Suprapubic skin (tissue), 4 donors: ENCODE data around the gene RUNX1.

Source experiments
- EP300 ChIP-seq: sonication (generic); formaldehyde crosslinking; IDR thresholded peaks from one replicate; pipeline ENCODE4 v1.6.1; 2017; ENCODE audit warnings: antibody characterized with exemption
- POLR2A ChIP-seq, 2 donors: fragments of 450-650 bp; IDR thresholded peaks; one replicate each; pipeline ENCODE4 v1.6.1; 2017; ENCODE audit warnings: antibody characterized with exemption in 2 of 2, mild to moderate bottlenecking in 2 of 2, moderate library complexity in 2 of 2
- POLR2AphosphoS5 ChIP-seq, 3 donors: sonication (generic); formaldehyde crosslinking; IDR thresholded peaks; one replicate each; pipeline ENCODE4 v1.6.1; 2017; ENCODE audit warnings: antibody characterized with exemption in 3 of 3
- TF ChIP-seq, protein P1 (sequence below), 2 donors: fragments of 200-600 bp in 1 of 2; fragments of 450-650 bp in 1 of 2; sonication (generic) in 1 of 2; IDR thresholded peaks; one replicate each; pipeline ENCODE4 v1.5.1; 2016 to 2019; ENCODE audit warnings: antibody characterized with exemption in 2 of 2, mild to moderate bottlenecking in 1 of 2, moderate library complexity in 1 of 2

DNA sequence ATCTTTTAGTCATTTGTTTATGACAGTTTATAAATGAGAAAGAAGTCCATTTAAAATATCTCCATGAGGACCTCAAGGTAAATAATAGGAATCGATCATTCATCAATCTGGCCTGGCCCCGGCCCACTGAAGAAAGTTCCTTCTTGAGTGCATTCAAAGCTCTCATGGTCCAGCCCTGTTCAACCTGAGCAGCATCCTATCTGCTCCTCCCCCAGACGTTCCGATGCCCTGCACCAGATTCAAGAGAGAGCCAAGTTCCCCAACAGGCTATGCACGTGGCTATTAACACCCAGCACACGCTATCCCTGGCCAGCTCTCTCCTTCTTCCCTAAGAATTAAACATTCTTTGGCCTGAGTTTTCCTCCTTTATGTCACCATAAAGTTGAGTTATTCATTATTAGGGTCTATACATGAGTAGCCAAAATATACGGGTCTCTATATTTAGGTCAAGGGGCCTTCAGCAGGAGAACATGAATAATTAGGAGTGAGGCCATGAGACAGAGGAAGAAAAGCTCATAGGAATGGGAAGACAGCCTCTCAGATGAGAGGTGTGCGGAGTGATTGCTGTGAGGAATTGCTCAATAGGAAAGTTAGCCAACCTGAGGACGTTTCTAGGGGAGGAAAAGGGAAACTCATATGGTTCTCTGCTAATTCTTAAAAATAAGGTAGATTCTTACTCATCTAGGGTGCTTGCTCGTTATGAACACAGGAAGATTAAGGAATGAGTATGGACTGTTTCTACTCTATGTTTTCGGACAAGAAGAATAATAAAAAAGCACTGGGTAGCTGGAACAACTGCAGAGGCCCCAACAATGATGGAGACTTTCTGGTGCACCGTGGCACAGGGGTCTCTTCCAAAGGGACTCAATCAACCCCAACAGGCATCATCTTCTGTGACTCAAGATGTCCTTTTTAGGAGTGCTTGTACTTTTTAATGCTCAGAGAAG is 23.6 kb downstream of the RUNX1 start:
- TF ChIP-seq, protein P1, sequence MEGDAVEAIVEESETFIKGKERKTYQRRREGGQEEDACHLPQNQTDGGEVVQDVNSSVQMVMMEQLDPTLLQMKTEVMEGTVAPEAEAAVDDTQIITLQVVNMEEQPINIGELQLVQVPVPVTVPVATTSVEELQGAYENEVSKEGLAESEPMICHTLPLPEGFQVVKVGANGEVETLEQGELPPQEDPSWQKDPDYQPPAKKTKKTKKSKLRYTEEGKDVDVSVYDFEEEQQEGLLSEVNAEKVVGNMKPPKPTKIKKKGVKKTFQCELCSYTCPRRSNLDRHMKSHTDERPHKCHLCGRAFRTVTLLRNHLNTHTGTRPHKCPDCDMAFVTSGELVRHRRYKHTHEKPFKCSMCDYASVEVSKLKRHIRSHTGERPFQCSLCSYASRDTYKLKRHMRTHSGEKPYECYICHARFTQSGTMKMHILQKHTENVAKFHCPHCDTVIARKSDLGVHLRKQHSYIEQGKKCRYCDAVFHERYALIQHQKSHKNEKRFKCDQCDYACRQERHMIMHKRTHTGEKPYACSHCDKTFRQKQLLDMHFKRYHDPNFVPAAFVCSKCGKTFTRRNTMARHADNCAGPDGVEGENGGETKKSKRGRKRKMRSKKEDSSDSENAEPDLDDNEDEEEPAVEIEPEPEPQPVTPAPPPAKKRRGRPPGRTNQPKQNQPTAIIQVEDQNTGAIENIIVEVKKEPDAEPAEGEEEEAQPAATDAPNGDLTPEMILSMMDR (IDR thresholded peaks at IDR 0.05) = no peak
- TF ChIP-seq POLR2A (IDR thresholded peaks at IDR 0.05) = no peak
- TF ChIP-seq POLR2AphosphoS5 (IDR thresholded peaks at IDR 0.05) = no peak
- no peak for TF ChIP-seq EP300
